Hepatocyte (in vitro differentiated cells): ENCODE results near the gene SLC19A2. TPM values are rescaled to one million over a fixed set of nuclear protein-coding genes. Genes with fewer than 3 reads are reported as not detected.

Experiments
- DNase-seq: peaks from one replicate; pipeline ENCODE4 v3.0.0-alpha.2; 2016; ENCODE audit warnings: low spot score
- H2AFZ ChIP-seq: fragments of 200-600 bp; sonication (generic); 2 replicates; pipeline ENCODE4 v1.6.0; 2016; ENCODE audit warnings: antibody characterized with exemption, mild to moderate bottlenecking
- H3K27ac ChIP-seq: fragments of 200-600 bp; sonication (generic); 2 replicates; pipeline ENCODE4 v1.5.1; 2016; ENCODE audit warnings: mild to moderate bottlenecking
- H3K27me3 ChIP-seq: fragments of 200-600 bp; sonication (generic); 2 replicates; pipeline ENCODE4 v1.6.1; 2016
- H3K36me3 ChIP-seq: fragments of 200-600 bp; sonication (generic); replicated peaks from 2 replicates; pipeline ENCODE4 v1.5.1; 2016; ENCODE audit warnings: low read depth; ENCODE audit not compliant: insufficient read depth
- H3K4me1 ChIP-seq: fragments of 200-600 bp; sonication (generic); 2 replicates; pipeline ENCODE4 v1.5.1; 2016; ENCODE audit warnings: mild to moderate bottlenecking, moderate library complexity; ENCODE audit not compliant: insufficient read depth
- H3K4me2 ChIP-seq: fragments of 200-600 bp; sonication (generic); 2 replicates; pipeline ENCODE4 v1.6.0; 2016
- H3K4me3 ChIP-seq: fragments of 200-600 bp; sonication (generic); 2 replicates; pipeline ENCODE4 v1.5.1; 2016; ENCODE audit warnings: mild to moderate bottlenecking
- H3K79me2 ChIP-seq: fragments of 200-600 bp; sonication (generic); 2 replicates; pipeline ENCODE4 v1.6.0; 2017; ENCODE audit warnings: mild to moderate bottlenecking
- H3K9me2 ChIP-seq: fragments of 200-600 bp; sonication (generic); replicated peaks from 2 replicates; pipeline ENCODE4 v1.6.0; 2017; ENCODE audit warnings: mild to moderate bottlenecking; ENCODE audit not compliant: insufficient read depth
- H3K9me3 ChIP-seq: fragments of 200-600 bp; sonication (generic); 2 replicates; pipeline ENCODE4 v1.5.1; 2016; ENCODE audit warnings: low read depth, mild to moderate bottlenecking
- H4K20me1 ChIP-seq: fragments of 200-600 bp; sonication (generic); 2 replicates; pipeline ENCODE4 v1.6.0; 2016; ENCODE audit warnings: mild to moderate bottlenecking; ENCODE audit not compliant: insufficient read depth, poor library complexity, severe bottlenecking
- EZH2 ChIP-seq: fragments of 200-600 bp; sonication (generic); IDR thresholded peaks from 2 replicates; pipeline ENCODE4 v1.6.1; 2016; ENCODE audit warnings: antibody characterized with exemption, mild to moderate bottlenecking, borderline replicate concordance
- EZH2phosphoT487 ChIP-seq: fragments of 200-600 bp; sonication (generic); IDR thresholded peaks from one replicate; pipeline ENCODE4 v1.6.1; 2018; ENCODE audit warnings: antibody characterized with exemption, mild to moderate bottlenecking, low read depth, moderate library complexity; ENCODE audit not compliant: unreplicated experiment, severe bottlenecking
- WGBS: methylation state at CpG from one replicate; pipeline ENCODE4 v1.1.6; 2016; ENCODE audit warnings: low lambda C conversion rate; ENCODE audit errors: missing lambda C conversion rate; 5-methylcytosine and 5-hydroxymethylcytosine counted together
- polyA plus RNA-seq: library from polyadenylated mRNA; unstranded; fragments of >200 nt; fragmentation: Nextera tagmentation; extraction: Ambion mirVana; gene quantifications from 2 replicates; pipeline ENCODE4 v1.2.1, GENCODE V29; 2016
- total RNA-seq: library from RNA; depleted of rRNA; stranded (reverse); fragments of >200 nt; gene quantifications from 2 replicates; pipeline ENCODE4 v1.2.3, GENCODE V29; 2014
- TF ChIP-seq, protein P1 (sequence below): fragments of 200-600 bp; sonication (generic); IDR thresholded peaks from 2 replicates; pipeline ENCODE4 v1.5.1; 2016; ENCODE audit warnings: antibody characterized with exemption, mild to moderate bottlenecking; ENCODE audit not compliant: poor library complexity

The SLC19A2 gene
- total and polyA plus RNA-seq, 2 experiments from 2014 or later, result 15.0 to 41.7 TPM

GRCh38 chr1:169487133-169487532 is 1.4 kb upstream of the SLC19A2 start:
- Histone ChIP-seq H3K4me1 (peaks cover 24% of the 10 kb centered on the region), H3K9me3 (no peaks in the 10 kb centered on the region), H3K79me2 (peaks cover 34% of the 10 kb centered on the region), H4K20me1 (peaks cover 14% of the 10 kb centered on the region), H3K36me3 (no peaks in the 10 kb centered on the region), H3K9me2 (no peaks in the 10 kb centered on the region), H3K4me2 (peak overlapping the region; percentile 72), H3K27me3 (no peaks in the 10 kb centered on the region), H3K4me3 (peak overlapping the region; percentile 14), H3K27ac (peak overlapping the region; percentile 96), H2AFZ (no peak overlapping the region)
- no peak for DNase-seq
- TF ChIP-seq, protein P1, sequence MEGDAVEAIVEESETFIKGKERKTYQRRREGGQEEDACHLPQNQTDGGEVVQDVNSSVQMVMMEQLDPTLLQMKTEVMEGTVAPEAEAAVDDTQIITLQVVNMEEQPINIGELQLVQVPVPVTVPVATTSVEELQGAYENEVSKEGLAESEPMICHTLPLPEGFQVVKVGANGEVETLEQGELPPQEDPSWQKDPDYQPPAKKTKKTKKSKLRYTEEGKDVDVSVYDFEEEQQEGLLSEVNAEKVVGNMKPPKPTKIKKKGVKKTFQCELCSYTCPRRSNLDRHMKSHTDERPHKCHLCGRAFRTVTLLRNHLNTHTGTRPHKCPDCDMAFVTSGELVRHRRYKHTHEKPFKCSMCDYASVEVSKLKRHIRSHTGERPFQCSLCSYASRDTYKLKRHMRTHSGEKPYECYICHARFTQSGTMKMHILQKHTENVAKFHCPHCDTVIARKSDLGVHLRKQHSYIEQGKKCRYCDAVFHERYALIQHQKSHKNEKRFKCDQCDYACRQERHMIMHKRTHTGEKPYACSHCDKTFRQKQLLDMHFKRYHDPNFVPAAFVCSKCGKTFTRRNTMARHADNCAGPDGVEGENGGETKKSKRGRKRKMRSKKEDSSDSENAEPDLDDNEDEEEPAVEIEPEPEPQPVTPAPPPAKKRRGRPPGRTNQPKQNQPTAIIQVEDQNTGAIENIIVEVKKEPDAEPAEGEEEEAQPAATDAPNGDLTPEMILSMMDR, result no peak
- TF ChIP-seq EZH2phosphoT487 (no peak), EZH2 (no peak)
- WGBS, result 72% methylated on average over 5 of the region's 5 CpGs

DNA sequence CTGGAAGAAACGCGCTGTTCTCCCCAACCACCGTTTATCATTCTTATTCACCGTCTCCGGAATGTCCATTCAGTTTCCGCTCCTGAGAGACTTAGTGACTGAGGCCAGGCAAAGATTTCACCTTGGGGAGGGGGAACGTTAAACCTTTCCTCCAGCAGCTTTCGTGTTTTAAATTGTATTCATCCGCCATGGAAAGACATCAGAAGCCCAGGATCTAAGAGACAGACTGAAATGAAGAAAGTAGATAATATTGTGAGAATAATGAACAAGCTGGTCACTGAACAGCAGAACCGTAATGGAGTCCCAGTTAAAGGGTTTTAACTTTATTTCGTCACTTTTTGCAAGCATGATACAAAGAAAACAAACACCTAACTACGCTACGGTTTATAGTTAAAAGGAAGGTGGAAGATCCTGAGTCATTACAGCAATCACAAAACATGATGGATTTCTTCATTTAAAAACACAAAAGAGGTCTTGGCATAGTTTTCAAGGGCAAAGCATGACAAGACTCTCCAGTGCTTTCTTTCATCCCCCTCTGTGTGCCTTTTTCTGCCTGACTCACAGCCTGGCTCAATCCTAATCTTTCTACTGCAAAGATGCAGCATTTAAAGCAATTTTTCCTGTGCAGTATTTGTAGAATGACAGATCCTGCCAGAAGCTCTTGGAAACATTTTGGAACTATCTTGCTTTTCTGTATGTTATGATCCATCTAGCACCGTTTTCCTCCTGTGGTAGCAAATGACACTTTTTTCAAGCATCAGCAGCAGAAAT is 722 bp upstream of the SLC19A2 start:
- Histone ChIP-seq H4K20me1 (peaks cover 19% of the 10 kb centered on the region), H3K4me3 (peak overlapping the region; percentile 14), H3K9me3 (no peaks in the 10 kb centered on the region), H2AFZ (peak overlapping the region; percentile 11), H3K4me1 (peaks cover 24% of the 10 kb centered on the region), H3K79me2 (peaks cover 41% of the 10 kb centered on the region), H3K27me3 (no peaks in the 10 kb centered on the region), H3K4me2 (peak overlapping the region; percentile 72), H3K9me2 (no peaks in the 10 kb centered on the region), H3K36me3 (no peaks in the 10 kb centered on the region), H3K27ac (peak overlapping the region; percentile 96)
- TF ChIP-seq, protein P1, result no peak
- TF ChIP-seq EZH2 (no peak), EZH2phosphoT487 (no peak)
- 6% methylated on average over 14 of the region's 14 CpGs for WGBS
- peak; percentile 49 for DNase-seq

GRCh38 chr1:169484683-169485430 is 887 bp downstream of the SLC19A2 start:
- TF ChIP-seq EZH2phosphoT487 (no peak), EZH2 (no peak)
- TF ChIP-seq, protein P1, result no peak
- peaks cover 26% of the 10 kb centered on the region for H3K4me1 ChIP-seq
- H3K4me2 ChIP-seq, result peak overlapping the region; percentile 82
- DNase-seq, result peak; percentile 85
- H4K20me1 ChIP-seq, result peaks cover 27% of the 10 kb centered on the region
- no peaks in the 10 kb centered on the region for H3K36me3 ChIP-seq
- peak overlapping the region; percentile 31 for H2AFZ ChIP-seq
- H3K4me3 ChIP-seq, result peak overlapping the region; percentile 59
- H3K9me2 ChIP-seq, result no peaks in the 10 kb centered on the region
- H3K79me2 ChIP-seq, result peaks cover 57% of the 10 kb centered on the region
- H3K9me3 ChIP-seq, result no peaks in the 10 kb centered on the region
- no peaks in the 10 kb centered on the region for H3K27me3 ChIP-seq
- 11% methylated on average over 15 of the region's 15 CpGs for WGBS
- peak overlapping the region; percentile 98 for H3K27ac ChIP-seq
